SK-N-SH treated with all-trans-retinoic acid at 6 μM for 48 hours (cell line): ENCODE data around the gene ERAP2.

ENCODE experiments used
- ATAC-seq: fragments of 200-7000 bp; cut with Tn5 transposase; 3 replicates; pipeline ENCODE4 v1.9.1; 2020; ENCODE audit warnings: mild to moderate bottlenecking, moderate library complexity
- ARNTL ChIP-seq: fragments of 450-650 bp; formaldehyde crosslinking; IDR thresholded peaks from 2 replicates; pipeline ENCODE4 v1.5.0; 2020; ENCODE audit warnings: low read depth, mild to moderate bottlenecking, moderate library complexity, borderline replicate concordance
- BACH2 ChIP-seq: fragments of 250-450 bp; sonication (Bioruptor Pico); IDR thresholded peaks from 2 replicates; pipeline ENCODE4 v1.9.0; 2021; ENCODE audit warnings: mild to moderate bottlenecking, borderline replicate concordance
- CREB5 ChIP-seq: fragments of 250-450 bp; sonication (Bioruptor Pico); IDR thresholded peaks from 2 replicates; pipeline ENCODE4 v1.5.1; 2020; ENCODE audit warnings: low read depth, mild to moderate bottlenecking, moderate library complexity
- CSRNP3 ChIP-seq: fragments of 250-450 bp; sonication (Bioruptor Pico); IDR thresholded peaks from 2 replicates; pipeline ENCODE4 v1.5.1; 2021; ENCODE audit warnings: mild to moderate bottlenecking, moderate library complexity
- ESRRG ChIP-seq: fragments of 250-450 bp; sonication (Bioruptor Pico); IDR thresholded peaks from 2 replicates; pipeline ENCODE4 v1.6.1; 2021; ENCODE audit warnings: mild to moderate bottlenecking
- GLIS3 ChIP-seq: fragments of 250-450 bp; sonication (Bioruptor Pico); IDR thresholded peaks from 2 replicates; pipeline ENCODE4 v1.5.0; 2020; ENCODE audit warnings: mild to moderate bottlenecking, moderate library complexity
- ISL1 ChIP-seq: fragments of 250-450 bp; sonication (Bioruptor Pico); IDR thresholded peaks from 2 replicates; pipeline ENCODE4 v2.1.2; 2022; ENCODE audit warnings: mild to moderate bottlenecking, moderate library complexity
- PATZ1 ChIP-seq: fragments of 250-450 bp; sonication (Bioruptor Pico); IDR thresholded peaks from 2 replicates; pipeline ENCODE4 v1.8.0; 2020; ENCODE audit warnings: mild to moderate bottlenecking, moderate library complexity, borderline replicate concordance
- POU6F1 ChIP-seq: fragments of 250-450 bp; sonication (Bioruptor Pico); IDR thresholded peaks from 2 replicates; pipeline ENCODE4 v1.8.0; 2021; ENCODE audit warnings: low read depth, mild to moderate bottlenecking, moderate library complexity, borderline replicate concordance
- PPARA ChIP-seq: fragments of 250-450 bp; sonication (Bioruptor Pico); IDR thresholded peaks from 2 replicates; pipeline ENCODE4 v1.5.0; 2020; ENCODE audit warnings: mild to moderate bottlenecking, borderline replicate concordance
- RARB ChIP-seq: fragments of 250-450 bp; sonication (Bioruptor Pico); IDR thresholded peaks from 2 replicates; pipeline ENCODE4 v1.8.0; 2021; ENCODE audit warnings: mild to moderate bottlenecking, moderate library complexity
- SNAI2 ChIP-seq: fragments of 250-450 bp; sonication (Bioruptor Pico); IDR thresholded peaks from 2 replicates; pipeline ENCODE4 v1.5.0; 2020; ENCODE audit warnings: mild to moderate bottlenecking, moderate library complexity
- TCF4 ChIP-seq: fragments of 250-450 bp; sonication (Bioruptor Pico); IDR thresholded peaks from 2 replicates; pipeline ENCODE4 v1.8.0; 2021; ENCODE audit warnings: mild to moderate bottlenecking, moderate library complexity, borderline replicate concordance
- TOX ChIP-seq: fragments of 250-450 bp; sonication (Bioruptor Pico); IDR thresholded peaks from 2 replicates; pipeline ENCODE4 v1.8.0; 2021; ENCODE audit warnings: mild to moderate bottlenecking, moderate library complexity, borderline replicate concordance
- TSHZ2 ChIP-seq: fragments of 250-450 bp; sonication (Bioruptor Pico); IDR thresholded peaks from 2 replicates; pipeline ENCODE4 v1.5.0; 2020; ENCODE audit warnings: mild to moderate bottlenecking, moderate library complexity
- ZC3H10 ChIP-seq: fragments of 250-450 bp; sonication (Bioruptor Pico); IDR thresholded peaks from 2 replicates; pipeline ENCODE4 v1.5.1; 2021; ENCODE audit warnings: mild to moderate bottlenecking, moderate library complexity
- ZFP3 ChIP-seq: fragments of 250-450 bp; sonication (Bioruptor Pico); IDR thresholded peaks from 2 replicates; pipeline ENCODE4 v1.5.0; 2020; ENCODE audit warnings: mild to moderate bottlenecking, moderate library complexity
- ZFP30 ChIP-seq: fragments of 450-650 bp; formaldehyde crosslinking; IDR thresholded peaks from 2 replicates; pipeline ENCODE4 v1.5.0; 2022; ENCODE audit warnings: mild to moderate bottlenecking, moderate library complexity
- ZNF565 ChIP-seq: fragments of 450-650 bp; formaldehyde crosslinking; conservative IDR thresholded peaks from 2 replicates; pipeline ENCODE4 v1.5.0; 2020; ENCODE audit warnings: low read depth, mild to moderate bottlenecking, moderate library complexity
- ZNF70 ChIP-seq: fragments of 450-650 bp; formaldehyde crosslinking; IDR thresholded peaks from 2 replicates; pipeline ENCODE4 v1.5.0; 2020; ENCODE audit warnings: mild to moderate bottlenecking, moderate library complexity
- ZNF8 ChIP-seq: fragments of 450-650 bp; formaldehyde crosslinking; IDR thresholded peaks from 2 replicates; pipeline ENCODE4 v1.5.0; 2020; ENCODE audit warnings: mild to moderate bottlenecking, moderate library complexity

ERAP2 gene

GRCh38 chr5:96843140-96843539, 33.2 kb upstream of the ERAP2 start:
- no peak for ATAC-seq
- no peak for TF ChIP-seq SNAI2 (CRISPR knock-in tag)
- TF ChIP-seq TCF4 (CRISPR knock-in tag), result no peak
- TF ChIP-seq ZFP30 (CRISPR knock-in tag), result no peak
- no peak for TF ChIP-seq CSRNP3 (CRISPR knock-in tag)
- TF ChIP-seq POU6F1 (CRISPR knock-in tag), result no peak
- TF ChIP-seq ESRRG (CRISPR knock-in tag), result no peak
- TF ChIP-seq ARNTL (CRISPR knock-in tag), result no peak
- no peak for TF ChIP-seq PATZ1
- TF ChIP-seq BACH2 (CRISPR knock-in tag), result no peak
- no peak for TF ChIP-seq ZNF70
- no peak for TF ChIP-seq ISL1 (CRISPR knock-in tag)
- no peak for TF ChIP-seq ZNF8 (CRISPR knock-in tag)
- TF ChIP-seq RARB (CRISPR knock-in tag), result no peak
- TF ChIP-seq ZNF565 (CRISPR knock-in tag), result no peak
- TF ChIP-seq ZFP3, result no peak
- no peak for TF ChIP-seq CREB5 (CRISPR knock-in tag)
- TF ChIP-seq TOX (CRISPR knock-in tag), result no peak
- no peak for TF ChIP-seq TSHZ2 (CRISPR knock-in tag)

GRCh38 chr5:96844481-96844990, 31.8 kb upstream of the ERAP2 start:
- ATAC-seq, result no peak
- no peak for TF ChIP-seq TOX (CRISPR knock-in tag)
- no peak for TF ChIP-seq ZNF70
- no peak for TF ChIP-seq CREB5 (CRISPR knock-in tag)
- no peak for TF ChIP-seq PATZ1
- TF ChIP-seq ZFP30 (CRISPR knock-in tag), result no peak
- TF ChIP-seq PPARA (CRISPR knock-in tag), result no peak
- TF ChIP-seq TCF4 (CRISPR knock-in tag), result no peak
- no peak for TF ChIP-seq ISL1 (CRISPR knock-in tag)
- TF ChIP-seq ZC3H10 (CRISPR knock-in tag), result no peak
- TF ChIP-seq SNAI2 (CRISPR knock-in tag), result no peak
- TF ChIP-seq ESRRG (CRISPR knock-in tag), result no peak
- TF ChIP-seq TSHZ2 (CRISPR knock-in tag), result no peak
- no peak for TF ChIP-seq ZNF8 (CRISPR knock-in tag)
- TF ChIP-seq CSRNP3 (CRISPR knock-in tag), result no peak
- TF ChIP-seq GLIS3, result no peak
- TF ChIP-seq ZFP3, result no peak
- no peak for TF ChIP-seq BACH2 (CRISPR knock-in tag)
